Skeletal muscle satellite cell (primary cell): ENCODE measurements around the gene DPH3.

Experiments used
- H3K27me3 ChIP-seq: 2 replicates; pipeline ENCODE4 v1.7.0; 2013; ENCODE audit warnings: low read length; ENCODE audit not compliant: control insufficient read depth, insufficient read depth
- H3K36me3 ChIP-seq: 2 replicates; pipeline ENCODE4 v1.7.0; 2013; ENCODE audit warnings: mild to moderate bottlenecking, control low read depth, low read length; ENCODE audit not compliant: insufficient read depth
- H3K4me1 ChIP-seq: 2 replicates; pipeline ENCODE4 v1.7.0; 2013; ENCODE audit warnings: low read length; ENCODE audit not compliant: control insufficient read depth, insufficient read depth
- H3K4me2 ChIP-seq: 2 replicates; pipeline ENCODE4 v1.7.0; 2013; ENCODE audit warnings: mild to moderate bottlenecking, low read length
- H3K4me3 ChIP-seq: 2 replicates; pipeline ENCODE4 v1.7.0; 2013; ENCODE audit warnings: low read length
- H3K9ac ChIP-seq: 2 replicates; pipeline ENCODE4 v1.7.0; 2013; ENCODE audit warnings: mild to moderate bottlenecking, low read depth, low read length, moderate library complexity
- H3K9me3 ChIP-seq: replicated peaks from 2 replicates; pipeline ENCODE4 v1.7.0; 2013; ENCODE audit warnings: mild to moderate bottlenecking, control low read depth, low read length

The DPH3 gene

DNA sequence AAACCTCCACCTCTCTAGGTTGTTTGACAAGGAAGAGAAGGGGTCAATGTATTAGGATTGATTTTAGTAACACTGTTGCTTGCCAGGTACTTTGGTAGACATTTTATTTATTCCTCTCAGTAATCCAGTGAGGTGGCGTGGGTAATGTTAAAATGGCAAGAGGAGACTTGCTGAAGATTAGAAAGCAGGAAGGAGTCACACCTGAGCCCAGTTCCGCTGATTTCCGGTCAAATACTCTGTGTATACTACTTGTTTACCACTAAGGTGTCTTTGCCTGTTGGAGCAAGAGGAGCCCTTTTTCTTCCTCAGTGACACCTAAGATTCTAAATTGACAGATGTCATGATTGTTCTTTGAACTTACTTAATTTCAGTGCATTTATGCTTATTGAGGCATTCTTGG is 2.0 kb upstream of the DPH3 start:
- H3K9me3 ChIP-seq, result no peaks in the 10 kb centered on the region
- H3K4me2 ChIP-seq, result peak overlapping the region; percentile 96
- no peaks in the 10 kb centered on the region for H3K27me3 ChIP-seq
- H3K4me3 ChIP-seq, result no peak overlapping the region
- H3K36me3 ChIP-seq, result peaks cover under 1% of the 10 kb centered on the region
- H3K9ac ChIP-seq, result no peak overlapping the region
- peaks cover 16% of the 10 kb centered on the region for H3K4me1 ChIP-seq

DNA sequence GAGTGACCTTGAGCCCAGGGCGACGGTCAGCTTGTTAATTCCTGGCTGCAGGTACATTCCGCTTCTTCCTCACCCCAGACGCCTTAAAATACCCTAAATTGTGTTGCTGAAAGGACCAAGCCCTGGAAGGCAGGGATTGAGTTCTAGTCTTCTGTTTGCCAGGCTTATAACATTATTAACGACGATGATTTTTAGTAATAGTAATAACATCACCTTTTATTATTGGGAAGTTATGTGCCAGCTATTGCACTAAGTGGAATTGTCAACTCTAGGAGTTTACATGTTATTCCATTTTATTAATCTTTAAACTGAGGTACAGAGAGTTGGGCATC is 678 bp upstream of the DPH3 start:
- no peaks in the 10 kb centered on the region for H3K27me3 ChIP-seq
- peak overlapping the region; percentile 96 for H3K4me2 ChIP-seq
- no peaks in the 10 kb centered on the region for H3K9me3 ChIP-seq
- peak overlapping the region; percentile 95 for H3K9ac ChIP-seq
- peaks cover 9% of the 10 kb centered on the region for H3K36me3 ChIP-seq
- H3K4me1 ChIP-seq, result peaks cover 16% of the 10 kb centered on the region
- H3K4me3 ChIP-seq, result peak overlapping the region; percentile 89

- peak overlapping the region; percentile 89 for H3K4me3 ChIP-seq
- H3K36me3 ChIP-seq, result peaks cover 21% of the 10 kb centered on the region
- no peaks in the 10 kb centered on the region for H3K27me3 ChIP-seq
- H3K9me3 ChIP-seq, result no peaks in the 10 kb centered on the region
- peaks cover 16% of the 10 kb centered on the region for H3K4me1 ChIP-seq
- peak overlapping the region; percentile 84 for H3K4me2 ChIP-seq
- H3K9ac ChIP-seq, result peak overlapping the region; percentile 95
Observed at GRCh38 chr3:16264174-16264707, 502 bp downstream of the DPH3 start.

DNA sequence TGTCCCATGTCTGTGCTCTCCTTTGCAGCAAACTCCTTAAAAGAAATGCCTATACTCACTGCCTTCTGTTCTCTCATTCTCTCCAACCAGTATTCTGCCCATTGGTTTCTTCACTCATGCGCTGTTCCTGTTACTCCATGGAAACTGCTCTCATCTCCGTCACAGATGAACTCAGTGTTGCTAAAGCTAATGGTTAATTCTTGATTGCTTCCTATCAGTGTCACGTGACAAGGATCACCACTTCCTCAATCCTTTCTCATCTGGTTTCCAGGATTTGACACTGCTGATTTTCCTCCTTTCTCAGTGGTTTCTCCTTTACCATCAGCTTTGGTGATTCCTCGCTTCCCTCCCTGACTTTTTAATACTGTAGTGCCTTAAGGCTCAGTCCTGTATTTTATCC is 2.6 kb downstream of the DPH3 start:
- Histone ChIP-seq H3K9ac (no peak overlapping the region), H3K4me2 (no peak overlapping the region), H3K9me3 (no peaks in the 10 kb centered on the region), H3K27me3 (no peaks in the 10 kb centered on the region), H3K36me3 (peaks cover 27% of the 10 kb centered on the region), H3K4me1 (peaks cover 16% of the 10 kb centered on the region), H3K4me3 (no peak overlapping the region)

DNA sequence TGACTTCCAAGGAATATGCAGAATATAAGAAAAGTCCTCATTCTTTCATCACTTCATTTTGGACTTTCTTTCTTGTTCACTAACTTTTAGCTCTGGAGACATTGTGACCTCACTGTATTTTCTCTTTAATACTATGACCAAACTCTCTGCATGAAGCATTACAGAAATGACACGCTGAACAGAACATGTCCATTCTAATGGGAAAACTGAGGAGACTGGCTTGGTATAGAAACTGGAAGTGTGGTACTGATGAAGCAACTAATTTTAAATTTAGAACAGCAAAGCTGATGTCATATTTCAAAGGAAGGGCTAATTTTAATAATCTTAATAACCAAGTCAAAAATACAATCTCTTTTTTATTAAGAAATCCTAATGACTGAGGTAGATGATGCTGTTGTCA is 4.7 kb downstream of the DPH3 start:
- no peak overlapping the region for H3K4me2 ChIP-seq
- H3K27me3 ChIP-seq, result no peaks in the 10 kb centered on the region
- peaks cover 27% of the 10 kb centered on the region for H3K36me3 ChIP-seq
- no peaks in the 10 kb centered on the region for H3K9me3 ChIP-seq
- H3K9ac ChIP-seq, result no peak overlapping the region
- H3K4me1 ChIP-seq, result peaks cover 10% of the 10 kb centered on the region
- no peak overlapping the region for H3K4me3 ChIP-seq

- peaks cover 27% of the 10 kb centered on the region for H3K36me3 ChIP-seq
- H3K4me3 ChIP-seq, result no peak overlapping the region
- H3K9ac ChIP-seq, result no peak overlapping the region
- H3K9me3 ChIP-seq, result no peaks in the 10 kb centered on the region
- peaks cover 10% of the 10 kb centered on the region for H3K4me1 ChIP-seq
- H3K27me3 ChIP-seq, result no peaks in the 10 kb centered on the region
- H3K4me2 ChIP-seq, result no peak overlapping the region
Observed at GRCh38 chr3:16258866-16259265, 5.9 kb downstream of the DPH3 start.

DNA sequence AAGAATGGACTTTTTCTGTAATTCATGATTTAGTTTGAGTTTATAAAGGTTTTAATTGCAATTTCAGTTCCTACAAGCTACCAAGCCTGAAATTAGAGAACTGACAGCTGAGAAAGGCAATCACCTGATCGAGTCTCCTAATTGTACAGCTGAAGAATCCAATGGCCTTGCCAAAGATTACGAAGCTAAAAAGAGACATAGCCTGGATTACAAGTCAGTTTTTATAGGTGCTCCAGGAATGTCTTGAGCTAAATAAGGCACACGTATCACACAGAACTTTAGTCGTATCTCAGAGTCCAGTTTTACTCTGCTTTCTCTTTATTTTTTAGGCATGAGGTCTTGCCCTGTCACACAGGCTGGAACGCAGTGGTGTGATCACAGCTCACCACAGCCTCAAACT is 6.6 kb downstream of the DPH3 start:
- no peaks in the 10 kb centered on the region for H3K27me3 ChIP-seq
- peaks cover 27% of the 10 kb centered on the region for H3K36me3 ChIP-seq
- no peak overlapping the region for H3K4me3 ChIP-seq
- H3K9ac ChIP-seq, result no peak overlapping the region
- no peak overlapping the region for H3K4me2 ChIP-seq
- peaks cover 12% of the 10 kb centered on the region for H3K4me1 ChIP-seq
- H3K9me3 ChIP-seq, result no peaks in the 10 kb centered on the region

DNA sequence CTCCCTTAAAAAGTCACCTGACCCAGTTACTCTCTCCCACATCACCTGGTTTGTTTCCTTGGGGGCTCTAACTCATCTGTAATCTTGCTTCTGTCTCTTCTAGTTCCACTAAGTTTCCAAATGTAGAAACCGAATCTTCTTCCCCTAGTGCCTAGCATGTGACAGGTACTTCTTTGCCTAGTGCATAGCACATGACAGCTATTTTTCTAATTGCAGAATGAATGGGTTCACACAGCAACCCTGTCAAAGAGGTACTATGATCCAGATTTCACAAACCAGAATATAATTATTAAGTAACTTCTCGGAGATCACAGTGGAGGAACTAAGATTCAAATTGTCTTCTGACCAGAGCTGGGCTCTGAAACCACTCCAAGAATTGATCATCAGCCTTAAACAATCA is 7.4 kb downstream of the DPH3 start:
- no peaks in the 10 kb centered on the region for H3K9me3 ChIP-seq
- H3K27me3 ChIP-seq, result no peaks in the 10 kb centered on the region
- H3K4me2 ChIP-seq, result no peak overlapping the region
- H3K9ac ChIP-seq, result no peak overlapping the region
- peaks cover 27% of the 10 kb centered on the region for H3K36me3 ChIP-seq
- H3K4me1 ChIP-seq, result peaks cover 7% of the 10 kb centered on the region
- H3K4me3 ChIP-seq, result no peak overlapping the region

GRCh38 chr3:16255726-16256125 is 9.0 kb downstream of the DPH3 start:
- no peak overlapping the region for H3K9ac ChIP-seq
- H3K4me3 ChIP-seq, result no peak overlapping the region
- no peaks in the 10 kb centered on the region for H3K9me3 ChIP-seq
- peaks cover 21% of the 10 kb centered on the region for H3K36me3 ChIP-seq
- no peak overlapping the region for H3K4me2 ChIP-seq
- no peaks in the 10 kb centered on the region for H3K27me3 ChIP-seq
- peaks cover 7% of the 10 kb centered on the region for H3K4me1 ChIP-seq

GRCh38 chr3:16255326-16255725 is 9.4 kb downstream of the DPH3 start:
- Histone ChIP-seq H3K36me3 (peaks cover 18% of the 10 kb centered on the region), H3K4me3 (no peak overlapping the region), H3K4me2 (no peak overlapping the region), H3K27me3 (no peaks in the 10 kb centered on the region), H3K9ac (no peak overlapping the region), H3K9me3 (no peaks in the 10 kb centered on the region), H3K4me1 (peaks cover 7% of the 10 kb centered on the region)

DNA sequence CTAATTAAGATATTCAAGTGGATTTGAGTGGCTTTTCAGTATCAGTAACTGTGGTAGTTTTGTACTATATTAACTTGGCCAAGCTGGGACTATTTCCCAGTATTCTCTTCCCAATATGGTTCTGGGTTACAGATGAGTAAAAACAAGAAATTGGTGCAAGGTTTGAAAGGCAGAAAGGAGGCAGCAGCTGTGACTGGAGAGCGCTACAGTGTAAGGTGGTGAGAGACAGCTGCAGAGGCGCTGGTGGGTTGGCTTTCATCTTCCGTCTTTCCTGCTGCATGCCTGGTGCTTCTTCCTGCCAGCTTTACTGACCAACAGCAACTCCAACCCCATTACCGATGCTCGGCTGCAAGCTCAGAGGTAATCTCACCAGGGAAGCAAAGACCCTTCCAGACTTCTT is 9.8 kb downstream of the DPH3 start:
- no peak overlapping the region for H3K4me3 ChIP-seq
- H3K9me3 ChIP-seq, result no peaks in the 10 kb centered on the region
- no peaks in the 10 kb centered on the region for H3K27me3 ChIP-seq
- peaks cover 7% of the 10 kb centered on the region for H3K4me1 ChIP-seq
- peaks cover 14% of the 10 kb centered on the region for H3K36me3 ChIP-seq
- no peak overlapping the region for H3K4me2 ChIP-seq
- H3K9ac ChIP-seq, result no peak overlapping the region

DNA sequence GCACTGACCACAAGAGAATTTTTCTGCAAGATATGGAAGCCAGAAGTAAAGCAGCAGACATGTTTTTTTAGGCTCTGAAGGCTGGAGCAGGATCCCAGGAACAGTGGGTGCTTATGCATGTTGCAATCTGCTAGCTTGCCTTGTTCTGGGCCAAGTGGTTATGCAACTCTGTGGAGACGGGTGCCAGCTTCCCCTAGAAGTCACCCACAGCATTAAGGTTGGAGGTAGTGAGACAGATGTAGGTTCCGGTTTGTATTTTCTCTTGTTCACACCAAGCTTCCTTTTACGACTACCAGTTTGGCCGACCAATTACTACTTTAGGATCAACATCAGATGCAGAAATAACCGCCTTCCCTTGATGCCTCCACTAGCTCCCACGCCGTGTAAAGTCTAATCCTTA is 11.1 kb downstream of the DPH3 start:
- no peaks in the 10 kb centered on the region for H3K9me3 ChIP-seq
- no peak overlapping the region for H3K9ac ChIP-seq
- H3K4me1 ChIP-seq, result peaks cover 7% of the 10 kb centered on the region
- H3K27me3 ChIP-seq, result no peaks in the 10 kb centered on the region
- peaks cover under 1% of the 10 kb centered on the region for H3K36me3 ChIP-seq
- no peak overlapping the region for H3K4me3 ChIP-seq
- no peak overlapping the region for H3K4me2 ChIP-seq
